Suprapubic skin (tissue), 4 donors: ENCODE results near the gene RASSF4.

Experiments
- CTCF ChIP-seq, 2 donors: fragments of 200-600 bp in 1 of 2; fragments of 450-650 bp in 1 of 2; sonication (generic) in 1 of 2; IDR thresholded peaks; one replicate each; pipeline ENCODE4 v1.5.1; 2016 to 2019; ENCODE audit warnings: antibody characterized with exemption in 2 of 2, mild to moderate bottlenecking in 1 of 2, moderate library complexity in 1 of 2
- EP300 ChIP-seq: sonication (generic); formaldehyde crosslinking; IDR thresholded peaks from one replicate; pipeline ENCODE4 v1.6.1; 2017; ENCODE audit warnings: antibody characterized with exemption
- POLR2A ChIP-seq, 2 donors: fragments of 450-650 bp; IDR thresholded peaks; one replicate each; pipeline ENCODE4 v1.6.1; 2017; ENCODE audit warnings: antibody characterized with exemption in 2 of 2, mild to moderate bottlenecking in 2 of 2, moderate library complexity in 2 of 2
- POLR2AphosphoS5 ChIP-seq, 3 donors: sonication (generic); formaldehyde crosslinking; IDR thresholded peaks; one replicate each; pipeline ENCODE4 v1.6.1; 2017; ENCODE audit warnings: antibody characterized with exemption in 3 of 3

GRCh38 chr10:44970812-44971395, 11.3 kb downstream of the RASSF4 start:
- no peak for TF ChIP-seq CTCF (IDR thresholded peaks at IDR 0.05)
- TF ChIP-seq POLR2A (IDR thresholded peaks at IDR 0.05): no peak
- TF ChIP-seq EP300: no peak
- no peak for TF ChIP-seq POLR2AphosphoS5 (IDR thresholded peaks at IDR 0.05)
